ENCODE results near the gene MAST1.
A peak's percentile ranks its signal among the peaks of the same experiment; 100 is the strongest.
"Not testable (repeated sequence)": the region's sequence is repeated elsewhere in the genome, so short reads cannot be mapped to it uniquely, and the experiment has no call there.

MAST1 gene

GRCh38 chr19:12841094-12841493 is 2.8 kb downstream of the MAST1 start:
- Histone ChIP-seq H3K27me3 (ENCODE audit: control insufficient read depth in 1 of 2, insufficient read depth in 2 of 2, low read length in 2 of 2) (peaks cover 66 to 73% of the 10 kb centered on the region in 2 donors), H3K4me1 (ENCODE audit: control insufficient read depth, insufficient read depth, low read length) (peaks cover 10% of the 10 kb centered on the region), H3K9me3 (ENCODE audit: control insufficient read depth in 2 of 2, low read length in 2 of 2) (no peaks in the 10 kb centered on the region), H3K27ac (ENCODE audit: low read length) (no peak overlapping the region), H3K36me3 (ENCODE audit: control insufficient read depth in 2 of 2, insufficient read depth in 2 of 2, low read length in 2 of 2) (no peaks in the 10 kb centered on the region), H3K9ac (ENCODE audit: low read length in 2 of 2) (no peak overlapping the region), H3K4me3 (ENCODE audit: low read length in 2 of 2) (peak overlapping the region in 1 of 2 donors; percentile 40)

- Histone ChIP-seq H3K9me3 (ENCODE audit: control insufficient read depth in 2 of 2, low read length in 2 of 2) (no peaks in the 10 kb centered on the region), H3K27me3 (ENCODE audit: control insufficient read depth in 1 of 2, insufficient read depth in 2 of 2, low read length in 2 of 2) (peaks cover 58 to 65% of the 10 kb centered on the region in 2 donors), H3K9ac (ENCODE audit: low read length in 2 of 2) (no peak overlapping the region), H3K4me1 (ENCODE audit: control insufficient read depth, insufficient read depth, low read length) (peaks cover 15% of the 10 kb centered on the region), H3K36me3 (ENCODE audit: control insufficient read depth in 2 of 2, insufficient read depth in 2 of 2, low read length in 2 of 2) (no peaks in the 10 kb centered on the region), H3K4me3 (ENCODE audit: low read length in 2 of 2) (no peak overlapping the region), H3K27ac (ENCODE audit: low read length) (no peak overlapping the region)
Observed at GRCh38 chr19:12842511-12842910, 4.2 kb downstream of the MAST1 start.

GRCh38 chr19:12843328-12843727 is 5.0 kb downstream of the MAST1 start:
- Histone ChIP-seq H3K4me3 (ENCODE audit: low read length in 2 of 2) (no peak overlapping the region), H3K27ac (ENCODE audit: low read length) (no peak overlapping the region), H3K27me3 (ENCODE audit: control insufficient read depth in 1 of 2, insufficient read depth in 2 of 2, low read length in 2 of 2) (peaks cover 52 to 57% of the 10 kb centered on the region in 2 donors), H3K4me1 (ENCODE audit: control insufficient read depth, insufficient read depth, low read length) (peaks cover 16% of the 10 kb centered on the region), H3K9ac (ENCODE audit: low read length in 2 of 2) (no peak overlapping the region), H3K9me3 (ENCODE audit: control insufficient read depth in 2 of 2, low read length in 2 of 2) (no peaks in the 10 kb centered on the region), H3K36me3 (ENCODE audit: control insufficient read depth in 2 of 2, insufficient read depth in 2 of 2, low read length in 2 of 2) (no peaks in the 10 kb centered on the region)

GRCh38 chr19:12843999-12844732 is 5.9 kb downstream of the MAST1 start:
- H3K27ac ChIP-seq (ENCODE audit: low read length): no peak overlapping the region
- no peak overlapping the region for H3K9ac ChIP-seq (ENCODE audit: low read length in 2 of 2)
- H3K36me3 ChIP-seq (ENCODE audit: control insufficient read depth in 2 of 2, insufficient read depth in 2 of 2, low read length in 2 of 2): no peaks in the 10 kb centered on the region
- no peaks in the 10 kb centered on the region for H3K9me3 ChIP-seq (ENCODE audit: control insufficient read depth in 2 of 2, low read length in 2 of 2)
- H3K4me3 ChIP-seq (ENCODE audit: low read length in 2 of 2): no peak overlapping the region
- H3K27me3 ChIP-seq (ENCODE audit: control insufficient read depth in 1 of 2, insufficient read depth in 2 of 2, low read length in 2 of 2): peaks cover 49 to 50% of the 10 kb centered on the region in 2 donors
- peaks cover 16% of the 10 kb centered on the region for H3K4me1 ChIP-seq (ENCODE audit: control insufficient read depth, insufficient read depth, low read length)

- peaks cover 26% of the 10 kb centered on the region in 2 donors for H3K27me3 ChIP-seq (ENCODE audit: control insufficient read depth in 1 of 2, insufficient read depth in 2 of 2, low read length in 2 of 2)
- H3K27ac ChIP-seq (ENCODE audit: low read length); H3K4me3 ChIP-seq (ENCODE audit: low read length in 2 of 2); H3K9me3 ChIP-seq (ENCODE audit: control insufficient read depth in 2 of 2, low read length in 2 of 2); H3K36me3 ChIP-seq (ENCODE audit: control insufficient read depth in 2 of 2, insufficient read depth in 2 of 2, low read length in 2 of 2); H3K4me1 ChIP-seq (ENCODE audit: control insufficient read depth, insufficient read depth, low read length); H3K9ac ChIP-seq (ENCODE audit: low read length in 2 of 2): not testable (repeated sequence)
Observed at GRCh38 chr19:12846613-12847012, 8.3 kb downstream of the MAST1 start.

- no peak overlapping the region for H3K27ac ChIP-seq (ENCODE audit: low read length)
- peaks cover 19 to 20% of the 10 kb centered on the region in 2 donors for H3K27me3 ChIP-seq (ENCODE audit: control insufficient read depth in 1 of 2, insufficient read depth in 2 of 2, low read length in 2 of 2)
- no peaks in the 10 kb centered on the region for H3K9me3 ChIP-seq (ENCODE audit: control insufficient read depth in 2 of 2, low read length in 2 of 2)
- H3K36me3 ChIP-seq (ENCODE audit: control insufficient read depth in 2 of 2, insufficient read depth in 2 of 2, low read length in 2 of 2): no peaks in the 10 kb centered on the region
- peak overlapping the region in 1 of 2 donors; percentile 68 for H3K4me3 ChIP-seq (ENCODE audit: low read length in 2 of 2)
- H3K9ac ChIP-seq (ENCODE audit: low read length in 2 of 2): peak overlapping the region in 1 of 2 donors; percentile 51
- H3K4me1 ChIP-seq (ENCODE audit: control insufficient read depth, insufficient read depth, low read length): peaks cover 10% of the 10 kb centered on the region
Observed at GRCh38 chr19:12847159-12848139, 9.1 kb downstream of the MAST1 start.

- Histone ChIP-seq H3K9ac (ENCODE audit: low read length in 2 of 2) (no peak overlapping the region), H3K4me3 (ENCODE audit: low read length in 2 of 2) (no peak overlapping the region), H3K36me3 (ENCODE audit: control insufficient read depth in 2 of 2, insufficient read depth in 2 of 2, low read length in 2 of 2) (no peaks in the 10 kb centered on the region), H3K9me3 (ENCODE audit: control insufficient read depth in 2 of 2, low read length in 2 of 2) (no peaks in the 10 kb centered on the region), H3K4me1 (ENCODE audit: control insufficient read depth, insufficient read depth, low read length) (no peaks in the 10 kb centered on the region), H3K27me3 (ENCODE audit: control insufficient read depth in 1 of 2, insufficient read depth in 2 of 2, low read length in 2 of 2) (no peaks in the 10 kb centered on the region), H3K27ac (ENCODE audit: low read length) (no peak overlapping the region)
Observed at GRCh38 chr19:12856653-12857052, 18.3 kb downstream of the MAST1 start.

GRCh38 chr19:12858041-12858928 is 20.0 kb downstream of the MAST1 start:
- Histone ChIP-seq H3K4me1 (ENCODE audit: control insufficient read depth, insufficient read depth, low read length) (no peaks in the 10 kb centered on the region), H3K27me3 (ENCODE audit: control insufficient read depth in 1 of 2, insufficient read depth in 2 of 2, low read length in 2 of 2) (no peaks in the 10 kb centered on the region), H3K4me3 (ENCODE audit: low read length in 2 of 2) (no peak overlapping the region), H3K9me3 (ENCODE audit: control insufficient read depth in 2 of 2, low read length in 2 of 2) (no peaks in the 10 kb centered on the region), H3K27ac (ENCODE audit: low read length) (no peak overlapping the region), H3K9ac (ENCODE audit: low read length in 2 of 2) (no peak overlapping the region), H3K36me3 (ENCODE audit: control insufficient read depth in 2 of 2, insufficient read depth in 2 of 2, low read length in 2 of 2) (no peaks in the 10 kb centered on the region)

GRCh38 chr19:12859546-12859945 is 21.2 kb downstream of the MAST1 start:
- Histone ChIP-seq H3K9me3 (ENCODE audit: control insufficient read depth in 2 of 2, low read length in 2 of 2) (no peaks in the 10 kb centered on the region), H3K9ac (ENCODE audit: low read length in 2 of 2) (no peak overlapping the region), H3K27ac (ENCODE audit: low read length) (no peak overlapping the region), H3K36me3 (ENCODE audit: control insufficient read depth in 2 of 2, insufficient read depth in 2 of 2, low read length in 2 of 2) (no peaks in the 10 kb centered on the region), H3K4me1 (ENCODE audit: control insufficient read depth, insufficient read depth, low read length) (no peaks in the 10 kb centered on the region), H3K4me3 (ENCODE audit: low read length in 2 of 2) (no peak overlapping the region), H3K27me3 (ENCODE audit: control insufficient read depth in 1 of 2, insufficient read depth in 2 of 2, low read length in 2 of 2) (peaks cover 0 to 2% of the 10 kb centered on the region in 2 donors)

GRCh38 chr19:12864143-12864542 is 25.8 kb downstream of the MAST1 start:
- H3K9me3 ChIP-seq (ENCODE audit: control insufficient read depth in 2 of 2, low read length in 2 of 2): no peaks in the 10 kb centered on the region
- H3K27me3 ChIP-seq (ENCODE audit: control insufficient read depth in 1 of 2, insufficient read depth in 2 of 2, low read length in 2 of 2): peaks cover 8 to 15% of the 10 kb centered on the region in 2 donors
- no peak overlapping the region for H3K4me3 ChIP-seq (ENCODE audit: low read length in 2 of 2)
- no peak overlapping the region for H3K27ac ChIP-seq (ENCODE audit: low read length)
- no peak overlapping the region for H3K9ac ChIP-seq (ENCODE audit: low read length in 2 of 2)
- H3K4me1 ChIP-seq (ENCODE audit: control insufficient read depth, insufficient read depth, low read length): peaks cover 11% of the 10 kb centered on the region
- H3K36me3 ChIP-seq (ENCODE audit: control insufficient read depth in 2 of 2, insufficient read depth in 2 of 2, low read length in 2 of 2): no peaks in the 10 kb centered on the region
